Mesothelial cell of epicardium (in vitro differentiated cells): ENCODE results near the gene SLC26A8. TPM values are rescaled to one million over a fixed set of nuclear protein-coding genes. Genes with fewer than 3 reads are reported as not detected.
A peak's percentile ranks its signal among the peaks of the same experiment; 100 is the strongest.

Source experiments
- DNase-seq, 2 experiments: peaks; one replicate each; pipeline ENCODE4 v3.0.0; 2021; ENCODE audit warnings: low spot score in 2 of 2; ENCODE audit not compliant: unreplicated experiment in 2 of 2
- H3K27ac Mint-ChIP-seq: 2 replicates; pipeline ENCODE4 v1.8.0; 2021; ENCODE audit warnings: mixed read lengths
- H3K27me3 Mint-ChIP-seq: 2 replicates; pipeline ENCODE4 v1.8.0; 2021; ENCODE audit warnings: low read depth, mixed read lengths
- H3K36me3 Mint-ChIP-seq: 2 replicates; pipeline ENCODE4 v1.8.0; 2021; ENCODE audit warnings: mixed read lengths
- H3K4me1 Mint-ChIP-seq: 2 replicates; pipeline ENCODE4 v1.8.0; 2021; ENCODE audit warnings: mixed read lengths
- H3K4me3 Mint-ChIP-seq: 2 replicates; pipeline ENCODE4 v1.8.0; 2021; ENCODE audit warnings: mild to moderate bottlenecking, moderate library complexity, mixed read lengths
- H3K9me3 Mint-ChIP-seq: 2 replicates; pipeline ENCODE4 v1.8.0; 2021; ENCODE audit warnings: mixed read lengths
- total RNA-seq: library from RNA; stranded (reverse); gene quantifications from 3 replicates; pipeline ENCODE4 v1.2.1, GENCODE V29; 2021
- TF ChIP-seq, protein P1 (sequence below): fragments of 200-600 bp; sonication (generic); IDR thresholded peaks from one replicate; pipeline ENCODE4 v1.5.0; 2021; ENCODE audit warnings: antibody characterized with exemption; ENCODE audit not compliant: unreplicated experiment

The SLC26A8 gene
- total RNA-seq, 1 donor from 2014 or later = 0.29 TPM

DNA sequence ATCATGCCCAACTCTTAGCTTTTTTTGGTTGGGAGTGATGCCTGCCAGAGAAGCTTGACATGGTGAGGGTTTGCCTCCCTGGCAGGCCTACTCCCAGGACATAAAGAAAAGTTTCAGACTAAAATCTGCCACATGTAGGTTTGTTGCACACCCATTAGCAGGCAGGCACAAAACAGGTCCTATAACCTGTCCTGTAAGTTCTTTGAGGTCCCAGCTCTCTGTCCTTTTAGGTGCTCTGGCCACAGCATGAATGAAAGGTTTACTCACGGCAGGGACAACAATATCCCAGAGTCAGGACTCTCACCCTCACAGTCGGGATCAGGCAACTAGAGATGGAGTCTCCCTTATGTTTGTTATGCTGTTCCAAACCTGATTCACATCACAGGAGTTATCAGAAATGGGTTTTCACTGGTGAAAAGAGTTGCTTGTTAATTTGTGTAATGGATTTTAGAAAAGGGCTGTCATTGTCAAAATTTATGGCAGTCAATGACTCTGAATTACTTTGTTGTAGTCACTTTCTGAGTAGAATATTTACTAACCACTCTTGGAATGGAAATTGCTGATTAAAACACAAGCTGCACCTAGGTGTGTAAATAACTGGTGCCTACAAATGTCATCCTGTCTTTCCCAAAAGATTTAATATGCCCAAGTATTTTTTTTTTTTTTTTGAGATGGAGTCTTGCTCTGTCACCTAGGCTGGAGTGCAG lies 97.8 kb downstream of the SLC26A8 start:
- Mint-ChIP-seq H3K27ac (no peak overlapping the region), H3K36me3 (no peaks in the 10 kb centered on the region), H3K27me3 (peaks cover 3% of the 10 kb centered on the region), H3K4me3 (no peak overlapping the region), H3K9me3 (no peaks in the 10 kb centered on the region), H3K4me1 (peaks cover 29% of the 10 kb centered on the region)
- DNase-seq = no peak
- TF ChIP-seq, protein P1, sequence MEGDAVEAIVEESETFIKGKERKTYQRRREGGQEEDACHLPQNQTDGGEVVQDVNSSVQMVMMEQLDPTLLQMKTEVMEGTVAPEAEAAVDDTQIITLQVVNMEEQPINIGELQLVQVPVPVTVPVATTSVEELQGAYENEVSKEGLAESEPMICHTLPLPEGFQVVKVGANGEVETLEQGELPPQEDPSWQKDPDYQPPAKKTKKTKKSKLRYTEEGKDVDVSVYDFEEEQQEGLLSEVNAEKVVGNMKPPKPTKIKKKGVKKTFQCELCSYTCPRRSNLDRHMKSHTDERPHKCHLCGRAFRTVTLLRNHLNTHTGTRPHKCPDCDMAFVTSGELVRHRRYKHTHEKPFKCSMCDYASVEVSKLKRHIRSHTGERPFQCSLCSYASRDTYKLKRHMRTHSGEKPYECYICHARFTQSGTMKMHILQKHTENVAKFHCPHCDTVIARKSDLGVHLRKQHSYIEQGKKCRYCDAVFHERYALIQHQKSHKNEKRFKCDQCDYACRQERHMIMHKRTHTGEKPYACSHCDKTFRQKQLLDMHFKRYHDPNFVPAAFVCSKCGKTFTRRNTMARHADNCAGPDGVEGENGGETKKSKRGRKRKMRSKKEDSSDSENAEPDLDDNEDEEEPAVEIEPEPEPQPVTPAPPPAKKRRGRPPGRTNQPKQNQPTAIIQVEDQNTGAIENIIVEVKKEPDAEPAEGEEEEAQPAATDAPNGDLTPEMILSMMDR = no peak

DNA sequence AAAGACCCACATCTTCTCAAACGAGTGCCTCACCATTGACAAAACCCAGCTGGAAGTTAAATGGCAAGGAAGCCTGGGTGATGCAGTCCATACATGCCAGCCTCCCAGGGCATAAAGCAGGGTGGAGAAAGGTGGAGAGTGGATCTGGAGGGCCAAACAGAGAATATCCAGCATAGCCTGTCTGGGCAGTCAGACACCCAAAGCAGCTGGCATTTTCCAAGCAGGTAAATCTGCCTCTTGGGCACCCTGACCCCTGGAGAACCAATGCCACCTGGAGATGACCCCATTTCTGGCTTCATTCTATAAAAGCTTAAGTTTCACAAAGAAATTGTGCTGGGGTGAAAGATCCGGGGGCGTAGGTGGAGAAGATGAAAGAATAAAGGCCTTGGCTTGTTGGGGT lies 98.5 kb downstream of the SLC26A8 start:
- no peak overlapping the region for H3K27ac Mint-ChIP-seq
- H3K27me3 Mint-ChIP-seq = peaks cover 3% of the 10 kb centered on the region
- no peak overlapping the region for H3K4me3 Mint-ChIP-seq
- peaks cover 31% of the 10 kb centered on the region for H3K4me1 Mint-ChIP-seq
- no peaks in the 10 kb centered on the region for H3K36me3 Mint-ChIP-seq
- TF ChIP-seq, protein P1 = no peak
- H3K9me3 Mint-ChIP-seq = no peaks in the 10 kb centered on the region
- DNase-seq = no peak

DNA sequence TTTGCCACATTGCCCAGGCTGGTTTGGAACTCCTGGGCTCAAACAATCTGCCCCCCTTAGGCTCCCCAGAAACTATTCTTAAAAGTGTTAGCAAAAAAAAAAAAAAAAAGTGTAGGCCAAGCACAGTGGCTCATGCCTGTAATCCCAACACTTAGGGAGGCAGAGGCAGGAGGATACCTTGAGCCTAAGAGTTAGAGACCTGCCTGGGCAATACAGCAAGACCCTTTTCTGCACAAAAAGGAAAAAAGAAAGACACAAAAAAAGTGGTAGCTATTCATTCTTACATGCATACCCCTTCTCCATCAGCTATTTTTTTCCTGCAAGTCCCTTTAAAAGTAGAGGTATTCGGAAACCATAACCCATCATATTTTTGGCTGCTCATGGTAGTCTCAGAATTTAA lies 100.3 kb downstream of the SLC26A8 start:
- H3K27me3 Mint-ChIP-seq = no peaks in the 10 kb centered on the region
- DNase-seq = no peak
- H3K4me1 Mint-ChIP-seq = peaks cover 27% of the 10 kb centered on the region
- no peaks in the 10 kb centered on the region for H3K9me3 Mint-ChIP-seq
- H3K4me3 Mint-ChIP-seq = no peak overlapping the region
- H3K27ac Mint-ChIP-seq = no peak overlapping the region
- TF ChIP-seq, protein P1 = no peak
- no peaks in the 10 kb centered on the region for H3K36me3 Mint-ChIP-seq

DNA sequence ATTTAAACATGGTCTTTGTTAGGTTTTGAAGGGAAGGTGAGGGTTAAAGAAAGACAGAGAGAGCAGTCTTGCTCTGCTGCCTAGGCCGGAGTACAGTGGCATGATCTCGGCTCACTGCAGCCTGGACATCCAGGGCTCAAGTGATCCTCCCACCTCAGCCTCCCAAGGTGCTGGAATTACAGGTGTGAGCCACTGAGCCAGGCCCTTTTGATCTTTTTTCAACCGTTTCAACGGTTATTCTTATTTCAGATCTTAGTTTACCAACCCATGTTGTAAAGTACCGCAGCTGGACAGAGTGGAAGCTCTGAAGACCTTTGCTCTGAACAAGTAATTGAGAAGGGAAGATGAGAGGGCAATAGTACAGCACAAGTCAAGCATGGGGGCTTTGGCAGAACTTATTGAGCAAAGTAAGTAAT lies 102.3 kb downstream of the SLC26A8 start:
- TF ChIP-seq, protein P1 = no peak
- Mint-ChIP-seq H3K9me3 (no peaks in the 10 kb centered on the region), H3K36me3 (no peaks in the 10 kb centered on the region), H3K27me3 (no peaks in the 10 kb centered on the region), H3K27ac (peak overlapping the region; percentile 44), H3K4me1 (peaks cover 39% of the 10 kb centered on the region), H3K4me3 (peak overlapping the region; percentile 75)
- DNase-seq = no peak

DNA sequence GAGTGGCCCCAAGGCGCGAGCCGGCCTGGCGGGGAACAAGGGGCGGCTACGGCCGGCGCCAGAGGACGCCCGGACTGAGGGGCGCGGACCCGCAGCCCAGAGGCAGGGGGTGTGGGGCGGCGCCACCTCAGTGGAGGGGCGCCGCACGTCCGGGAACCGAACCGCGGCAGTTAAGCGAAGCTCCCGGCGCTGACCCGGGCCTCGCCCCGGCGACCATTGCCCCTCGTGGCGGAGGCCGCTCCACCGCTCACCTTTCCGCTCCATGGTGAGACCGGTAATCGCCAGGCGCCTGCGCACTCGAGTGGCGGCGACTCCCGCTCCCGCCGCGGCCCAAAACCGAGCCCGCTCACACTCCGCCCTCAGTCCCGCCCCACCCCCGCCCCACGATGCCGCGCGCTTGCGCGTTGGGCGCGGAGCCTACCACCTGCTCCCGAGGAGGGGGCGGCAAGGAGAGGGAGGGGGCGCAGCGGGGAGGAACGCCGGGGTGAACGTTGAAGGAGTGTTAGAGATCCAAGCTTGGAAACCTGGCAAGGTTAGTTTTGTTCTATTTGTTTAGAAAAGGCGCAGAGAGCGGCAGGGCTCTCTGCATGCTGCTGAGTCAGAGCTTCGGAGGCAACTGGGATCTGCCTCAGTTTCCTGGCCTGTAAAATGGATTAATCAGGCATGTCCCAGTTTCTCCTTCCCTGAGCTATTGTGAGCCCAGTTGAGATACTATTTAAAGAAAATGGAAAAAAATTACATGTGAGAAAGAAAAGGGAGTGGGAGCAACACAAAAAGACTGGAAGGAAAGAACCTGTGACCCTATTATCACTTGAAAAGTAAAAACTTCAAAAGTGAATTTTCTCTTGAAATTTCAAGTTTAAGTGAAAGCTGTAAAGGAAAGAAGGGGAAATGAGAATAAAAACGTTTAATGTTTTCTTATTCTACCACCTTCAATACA lies 103.4 kb downstream of the SLC26A8 start, which contains the start of gene SRPK1:
Gene SRPK1 (minus strand): TSS at position 306 of the 940 bp plus-strand sequence. CDS start 42 bp downstream, at position 264.
- H3K27me3 Mint-ChIP-seq = no peaks in the 10 kb centered on the region

More for the DNA sequence above, 103.4 kb downstream of the SLC26A8 start, which contains the start of gene SRPK1:
- H3K4me3 Mint-ChIP-seq = peak within 1 kb of the TSS; percentile 99
- no peaks in the 10 kb centered on the region for H3K36me3 Mint-ChIP-seq
- peaks cover 39% of the 10 kb centered on the region for H3K4me1 Mint-ChIP-seq
- TF ChIP-seq, protein P1 = no peak
- H3K27ac Mint-ChIP-seq = peak within 1 kb of the TSS; percentile 98
- DNase-seq = peak; percentile 80 to 87
- H3K9me3 Mint-ChIP-seq = no peaks in the 10 kb centered on the region
